ENCODE measurements around the gene CCP110.

GRCh38 chr16:19549673-19550072, 25.9 kb downstream of the CCP110 start:
- TF ChIP-seq ZNF274 (IDR thresholded peaks at IDR 0.05; ENCODE audit: low read depth, low read length) (no peak), SUZ12 (IDR thresholded peaks at IDR 0.05; ENCODE audit: extremely low read depth, insufficient read depth, insufficient read length) (no peak)

All from NT2/D1 (cell line).